ENCODE measurements around the gene TPM2.
A peak's percentile ranks its signal among the peaks of the same experiment; 100 is the strongest.

TPM2 gene

GRCh38 chr9:35689542-35690293 is at the start of gene TPM2:
Gene TPM2 (minus strand): TSS chr9:35689925. CDS start chr9:35689817, 108 bp downstream.
- no peak for DNase-seq (ENCODE audit: extremely low spot score)
- POLR2A ChIA-PET: interaction anchor here (1.2 to 1.9 kb wide), 2 partner anchors 25 to 32 kb away, joined by 3 to 14 read pairs; partner anchors contain the start of genes ARHGEF39, CCDC107 and RMRP
- CTCF ChIA-PET: no interaction called here
- TF ChIP-seq PKNOX1 (IDR thresholded peaks at IDR 0.05): peak; percentile 38; the same call in 1 of the 2 replicates
- TF ChIP-seq CTBP1 (IDR thresholded peaks at IDR 0.05; ENCODE audit: borderline replicate concordance): no peak
- TF ChIP-seq SP1 (IDR thresholded peaks at IDR 0.05): no peak
- no peak for TF ChIP-seq NFRKB (IDR thresholded peaks at IDR 0.05)
- TF ChIP-seq ZNF384 (IDR thresholded peaks at IDR 0.05): no peak
- TF ChIP-seq L3MBTL2 (conservative IDR thresholded peaks at IDR 0.05): no peak
- no peak for TF ChIP-seq HDGF (IDR thresholded peaks at IDR 0.05; ENCODE audit: borderline replicate concordance)
- TF ChIP-seq LEF1 (IDR thresholded peaks at IDR 0.05; ENCODE audit: borderline replicate concordance): no peak
- no peak for TF ChIP-seq ELF4 (IDR thresholded peaks at IDR 0.05)

GRCh38 chr9:35738924-35739323 is 49.2 kb upstream of the TPM2 start:
- CTCF ChIA-PET: no interaction called here
- TF ChIP-seq NFRKB (IDR thresholded peaks at IDR 0.05): no peak
- DNase-seq (ENCODE audit: extremely low spot score): no peak
- POLR2A ChIA-PET: interaction anchor here (1.6 kb wide), 1 partner anchor 10 kb away, joined by 4 read pairs; the partner anchor contains the start of genes GBA2 and RGP1

- no peak for DNase-seq (ENCODE audit: extremely low spot score)
- POLR2A ChIA-PET: interaction anchor here (3.3 kb wide), 1 partner anchor 11 kb away, joined by 15 read pairs; the partner anchor contains the start of genes GBA2 and RGP1
- CTCF ChIA-PET: no interaction called here
- TF ChIP-seq BHLHE40 (IDR thresholded peaks at IDR 0.05; ENCODE audit: borderline replicate concordance) (no peak), FOXA1 (IDR thresholded peaks at IDR 0.05) (no peak), SP1 (IDR thresholded peaks at IDR 0.05) (no peak), CTBP1 (IDR thresholded peaks at IDR 0.05; ENCODE audit: borderline replicate concordance) (no peak), FOXM1 (IDR thresholded peaks at IDR 0.05; ENCODE audit: borderline replicate concordance) (no peak), SUZ12 (IDR thresholded peaks at IDR 0.05) (no peak)
These were observed 48.5 kb upstream of the TPM2 start for GRCh38 chr9:35738186-35738585.

- ChIA-PET POLR2A (interaction anchor here (3.3 kb wide), 1 partner anchor 12 kb away, joined by 15 read pairs; the partner anchor contains the start of genes GBA2 and RGP1), CTCF (no interaction called here)
- DNase-seq (ENCODE audit: extremely low spot score): no peak
- TF ChIP-seq FOXA1 (IDR thresholded peaks at IDR 0.05) (no peak), SUZ12 (IDR thresholded peaks at IDR 0.05) (no peak), FOXK2 (IDR thresholded peaks at IDR 0.05) (no peak), PKNOX1 (IDR thresholded peaks at IDR 0.05) (no peak), FOXM1 (IDR thresholded peaks at IDR 0.05; ENCODE audit: borderline replicate concordance) (no peak), LEF1 (IDR thresholded peaks at IDR 0.05; ENCODE audit: borderline replicate concordance) (no peak), L3MBTL2 (conservative IDR thresholded peaks at IDR 0.05) (no peak), HDGF (IDR thresholded peaks at IDR 0.05; ENCODE audit: borderline replicate concordance) (no peak), NFRKB (IDR thresholded peaks at IDR 0.05) (no peak), ARNT (IDR thresholded peaks at IDR 0.05) (no peak)
These were observed 47.4 kb upstream of the TPM2 start for GRCh38 chr9:35737143-35737542.

- POLR2A ChIA-PET: interaction anchor here (3.3 kb wide), 1 partner anchor 13 kb away, joined by 15 read pairs; the partner anchor contains the start of genes GBA2 and RGP1
- DNase-seq (ENCODE audit: extremely low spot score): peak; percentile 68
- TF ChIP-seq FOXK2 (IDR thresholded peaks at IDR 0.05) (no peak), CTBP1 (IDR thresholded peaks at IDR 0.05; ENCODE audit: borderline replicate concordance) (no peak), FOXM1 (IDR thresholded peaks at IDR 0.05; ENCODE audit: borderline replicate concordance) (no peak), ELF4 (IDR thresholded peaks at IDR 0.05) (no peak), PKNOX1 (IDR thresholded peaks at IDR 0.05) (no peak), ZNF384 (IDR thresholded peaks at IDR 0.05) (no peak), HDGF (IDR thresholded peaks at IDR 0.05; ENCODE audit: borderline replicate concordance) (no peak), BHLHE40 (IDR thresholded peaks at IDR 0.05; ENCODE audit: borderline replicate concordance) (no peak), LEF1 (IDR thresholded peaks at IDR 0.05; ENCODE audit: borderline replicate concordance) (no peak), NFRKB (IDR thresholded peaks at IDR 0.05) (no peak), TARDBP (IDR thresholded peaks at IDR 0.05) (no peak), ARNT (IDR thresholded peaks at IDR 0.05) (no peak), FOXA1 (IDR thresholded peaks at IDR 0.05) (no peak), L3MBTL2 (conservative IDR thresholded peaks at IDR 0.05) (no peak), SP1 (IDR thresholded peaks at IDR 0.05) (no peak), SUZ12 (IDR thresholded peaks at IDR 0.05) (no peak)
- CTCF ChIA-PET: interaction anchor here (0.7 to 1.9 kb wide), 3 partner anchors 11 to 146 kb away, joined by 3 to 4 read pairs (median 4); partner anchors contain the start of genes GBA2 and RGP1
These were observed 46.5 kb upstream of the TPM2 start for GRCh38 chr9:35736201-35736633.

GRCh38 chr9:35734096-35734495 is 44.4 kb upstream of the TPM2 start:
- ChIA-PET CTCF (no interaction called here), POLR2A (no interaction called here)

More at GRCh38 chr9:35734096-35734495, 44.4 kb upstream of the TPM2 start:
- no peak for DNase-seq (ENCODE audit: extremely low spot score)
- TF ChIP-seq SP1 (IDR thresholded peaks at IDR 0.05) (no peak), NFRKB (IDR thresholded peaks at IDR 0.05) (no peak), L3MBTL2 (conservative IDR thresholded peaks at IDR 0.05) (no peak), SUZ12 (IDR thresholded peaks at IDR 0.05) (no peak), ARNT (IDR thresholded peaks at IDR 0.05) (no peak)
